KG1 (cell line): ENCODE results near the gene FILIP1.
"Not testable (repeated sequence)": the region's sequence is repeated elsewhere in the genome, so short reads cannot be mapped to it uniquely, and the experiment has no call there.

ENCODE experiments used
- DNase-seq: peaks from one replicate; lab custom pipeline; 2025; lab: John Stamatoyannopoulos, UW

Gene FILIP1

GRCh38 chr6:75419980-75420379 is 73.6 kb downstream of the FILIP1 start:
- no peak for DNase-seq

GRCh38 chr6:75419416-75419815 is 74.2 kb downstream of the FILIP1 start:
- no peak for DNase-seq

- DNase-seq = no peak
Measured at GRCh38 chr6:75418233-75418632, 75.4 kb downstream of the FILIP1 start.

- DNase-seq = no peak
Measured at GRCh38 chr6:75416443-75416842, 77.2 kb downstream of the FILIP1 start.

GRCh38 chr6:75415804-75416203 is 77.8 kb downstream of the FILIP1 start:
- no peak for DNase-seq

GRCh38 chr6:75414445-75415021 is 79.1 kb downstream of the FILIP1 start:
- no peak for DNase-seq

GRCh38 chr6:75412969-75413662 is 80.5 kb downstream of the FILIP1 start:
- no peak for DNase-seq

GRCh38 chr6:75410564-75410963 is 83.0 kb downstream of the FILIP1 start:
- not testable (repeated sequence) for DNase-seq

GRCh38 chr6:75409928-75410327 is 83.7 kb downstream of the FILIP1 start:
- no peak for DNase-seq

- no peak for DNase-seq
Measured at GRCh38 chr6:75409286-75409685, 84.3 kb downstream of the FILIP1 start.

- no peak for DNase-seq
Measured at GRCh38 chr6:75403563-75404080, 90.0 kb downstream of the FILIP1 start.

GRCh38 chr6:75402296-75402695 is 91.3 kb downstream of the FILIP1 start:
- DNase-seq = no peak

GRCh38 chr6:75397656-75398465 is 95.7 kb downstream of the FILIP1 start:
- DNase-seq = no peak

- no peak for DNase-seq
Measured at GRCh38 chr6:75397171-75397570, 96.4 kb downstream of the FILIP1 start.

- DNase-seq = no peak
Measured at GRCh38 chr6:75396005-75396800, 97.4 kb downstream of the FILIP1 start.

GRCh38 chr6:75393806-75394205 is 99.8 kb downstream of the FILIP1 start:
- no peak for DNase-seq

GRCh38 chr6:75391276-75391675 is 102.3 kb downstream of the FILIP1 start:
- DNase-seq = no peak

GRCh38 chr6:75386050-75386770 is 107.4 kb downstream of the FILIP1 start:
- no peak for DNase-seq

- no peak for DNase-seq
Measured at GRCh38 chr6:75384116-75384515, 109.5 kb downstream of the FILIP1 start.

- no peak for DNase-seq
Measured at GRCh38 chr6:75382634-75382900, 111.0 kb downstream of the FILIP1 start.

GRCh38 chr6:75381877-75382633 is 111.5 kb downstream of the FILIP1 start:
- DNase-seq = no peak
